Mucosa of stomach (tissue), 1 donor: ENCODE measurements around the gene KDM2B.

Experiments
- H3K27me3 ChIP-seq: one replicate; pipeline ENCODE4 v1.7.0; 2013; ENCODE audit warnings: mild to moderate bottlenecking, low read length; ENCODE audit not compliant: control insufficient read depth, insufficient read depth
- H3K36me3 ChIP-seq: one replicate; pipeline ENCODE4 v1.7.0; 2013; ENCODE audit warnings: low read length; ENCODE audit not compliant: control insufficient read depth, insufficient read depth
- H3K4me1 ChIP-seq: one replicate; pipeline ENCODE4 v1.7.0; 2013; ENCODE audit warnings: mild to moderate bottlenecking, low read length; ENCODE audit not compliant: control insufficient read depth, insufficient read depth
- H3K4me3 ChIP-seq: one replicate; pipeline ENCODE4 v1.7.0; 2013; ENCODE audit warnings: low read length
- H3K9ac ChIP-seq: one replicate; pipeline ENCODE4 v1.7.0; 2013; ENCODE audit warnings: mild to moderate bottlenecking, low read length, moderate library complexity
- H3K9me3 ChIP-seq: one replicate; pipeline ENCODE4 v1.7.0; 2013; ENCODE audit warnings: mild to moderate bottlenecking, low read length, moderate library complexity; ENCODE audit not compliant: control insufficient read depth
- donor health status: Pancreatic carcinoma.

Gene KDM2B

GRCh38 chr12:121580959-121581685 lies at the start of gene KDM2B:
KDM2B (minus strand) TSS chr12:121581023; CDS start chr12:121580911, 112 bp downstream.
- Histone ChIP-seq H3K36me3 (no peaks in the 10 kb centered on the region), H3K4me1 (peaks cover 35% of the 10 kb centered on the region), H3K27me3 (no peaks in the 10 kb centered on the region), H3K9ac (peak within 1 kb of the TSS; percentile 73), H3K4me3 (peak within 1 kb of the TSS; percentile 32), H3K9me3 (no peaks in the 10 kb centered on the region)

GRCh38 chr12:121628536-121628935 lies 47.7 kb upstream of the KDM2B start:
- Histone ChIP-seq H3K27me3 (no peaks in the 10 kb centered on the region), H3K9me3 (no peaks in the 10 kb centered on the region), H3K4me1 (peaks cover 34% of the 10 kb centered on the region), H3K4me3 (no peak overlapping the region), H3K9ac (peak overlapping the region; percentile 49), H3K36me3 (no peaks in the 10 kb centered on the region)

GRCh38 chr12:121628037-121628436 lies 47.2 kb upstream of the KDM2B start:
- Histone ChIP-seq H3K9me3 (no peaks in the 10 kb centered on the region), H3K36me3 (no peaks in the 10 kb centered on the region), H3K4me1 (peaks cover 31% of the 10 kb centered on the region), H3K27me3 (no peaks in the 10 kb centered on the region), H3K9ac (peak overlapping the region; percentile 38), H3K4me3 (no peak overlapping the region)

- H3K36me3 ChIP-seq = no peaks in the 10 kb centered on the region
- H3K4me3 ChIP-seq = peak overlapping the region; percentile 60
- H3K9ac ChIP-seq = peak overlapping the region; percentile 79
- peaks cover 27% of the 10 kb centered on the region for H3K4me1 ChIP-seq
- H3K9me3 ChIP-seq = no peaks in the 10 kb centered on the region
- H3K27me3 ChIP-seq = no peaks in the 10 kb centered on the region
Measured at GRCh38 chr12:121626853-121627640, 46.2 kb upstream of the KDM2B start.

GRCh38 chr12:121626087-121626852 lies 45.4 kb upstream of the KDM2B start, which contains the start of gene ORAI1:
ORAI1 (plus strand) TSS chr12:121626530.
- peak within 1 kb of the TSS; percentile 60 for H3K4me3 ChIP-seq
- no peaks in the 10 kb centered on the region for H3K36me3 ChIP-seq
- peak within 1 kb of the TSS; percentile 79 for H3K9ac ChIP-seq
- H3K27me3 ChIP-seq = no peaks in the 10 kb centered on the region
- H3K9me3 ChIP-seq = no peaks in the 10 kb centered on the region
- peaks cover 27% of the 10 kb centered on the region for H3K4me1 ChIP-seq

GRCh38 chr12:121620333-121620891 lies 39.6 kb upstream of the KDM2B start:
- no peak overlapping the region for H3K9ac ChIP-seq
- no peak overlapping the region for H3K4me3 ChIP-seq

GRCh38 chr12:121618659-121619233 lies 37.9 kb upstream of the KDM2B start:
- H3K4me3 ChIP-seq = no peak overlapping the region
- no peaks in the 10 kb centered on the region for H3K9me3 ChIP-seq
- no peaks in the 10 kb centered on the region for H3K36me3 ChIP-seq
- H3K9ac ChIP-seq = no peak overlapping the region
- no peaks in the 10 kb centered on the region for H3K27me3 ChIP-seq
- no peaks in the 10 kb centered on the region for H3K4me1 ChIP-seq

More at GRCh38 chr12:121620333-121620891, 39.6 kb upstream of the KDM2B start:
- Histone ChIP-seq H3K36me3 (no peaks in the 10 kb centered on the region), H3K4me1 (peaks cover 5% of the 10 kb centered on the region), H3K27me3 (no peaks in the 10 kb centered on the region), H3K9me3 (no peaks in the 10 kb centered on the region)

- Histone ChIP-seq H3K4me3 (no peak overlapping the region), H3K9ac (no peak overlapping the region), H3K36me3 (no peaks in the 10 kb centered on the region), H3K4me1 (no peaks in the 10 kb centered on the region), H3K9me3 (no peaks in the 10 kb centered on the region), H3K27me3 (no peaks in the 10 kb centered on the region)
Measured at GRCh38 chr12:121614872-121615467, 34.1 kb upstream of the KDM2B start.

GRCh38 chr12:121613462-121613861 lies 32.6 kb upstream of the KDM2B start:
- H3K9ac ChIP-seq = no peak overlapping the region
- H3K27me3 ChIP-seq = no peaks in the 10 kb centered on the region
- H3K4me1 ChIP-seq = no peaks in the 10 kb centered on the region
- H3K36me3 ChIP-seq = no peaks in the 10 kb centered on the region
- H3K4me3 ChIP-seq = no peak overlapping the region
- no peaks in the 10 kb centered on the region for H3K9me3 ChIP-seq

- H3K4me1 ChIP-seq = no peaks in the 10 kb centered on the region
- no peak overlapping the region for H3K4me3 ChIP-seq
- no peaks in the 10 kb centered on the region for H3K36me3 ChIP-seq
- no peaks in the 10 kb centered on the region for H3K9me3 ChIP-seq
- H3K27me3 ChIP-seq = no peaks in the 10 kb centered on the region
- H3K9ac ChIP-seq = no peak overlapping the region
Measured at GRCh38 chr12:121611306-121611705, 30.5 kb upstream of the KDM2B start.
